ENCODE results near the gene NAA10.

Gene NAA10

GRCh38 chrX:153884590-153884989 lies 50.2 kb downstream of the NAA10 start:
- no peak for DNase-seq (ENCODE audit: low read depth)

GRCh38 chrX:153884136-153884535 lies 50.7 kb downstream of the NAA10 start:
- DNase-seq (ENCODE audit: low read depth) = no peak

DNA sequence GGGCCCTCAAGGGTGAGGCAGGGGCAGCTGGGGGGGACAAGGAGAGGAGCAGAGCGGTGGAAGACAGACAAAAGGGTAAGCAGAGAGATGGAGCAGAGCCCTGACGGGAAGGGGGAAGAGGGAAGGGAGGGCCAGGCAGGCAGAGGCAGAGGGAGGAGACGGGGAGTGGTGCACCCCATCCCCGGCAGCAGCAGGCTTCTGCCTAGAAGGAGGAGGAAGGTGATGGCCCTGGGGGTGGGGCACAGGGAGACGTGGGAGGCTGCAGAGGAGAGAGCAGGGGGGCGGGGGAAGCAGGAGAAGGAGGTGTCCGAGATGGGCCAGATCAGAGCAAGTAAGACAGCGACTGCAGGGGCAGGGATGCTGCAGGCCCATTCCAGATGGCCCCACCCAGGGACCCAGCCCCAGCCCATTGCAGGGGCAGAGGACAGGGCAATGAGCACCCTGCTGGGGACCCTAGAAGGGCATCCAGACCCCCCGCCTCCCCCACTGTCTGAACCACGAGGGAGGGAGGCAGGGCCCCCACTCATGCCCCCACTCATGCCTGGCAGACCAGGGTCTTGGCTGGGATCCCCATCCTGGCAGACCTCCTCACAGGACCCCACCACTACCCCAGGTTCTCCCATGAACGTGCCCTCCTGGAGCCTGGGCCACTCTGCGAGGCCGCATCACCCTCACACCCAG lies 51.5 kb downstream of the NAA10 start:
- DNase-seq (ENCODE audit: low read depth) = no peak

- DNase-seq (ENCODE audit: low read depth) = no peak
Observed at GRCh38 chrX:153882557-153882956, 52.3 kb downstream of the NAA10 start.

- DNase-seq (ENCODE audit: low read depth) = no peak
Observed at GRCh38 chrX:153882086-153882498, 52.7 kb downstream of the NAA10 start.

GRCh38 chrX:153881281-153881680 lies 53.6 kb downstream of the NAA10 start:
- no peak for DNase-seq (ENCODE audit: low read depth)

GRCh38 chrX:153880440-153880815 lies 54.4 kb downstream of the NAA10 start:
- DNase-seq (ENCODE audit: low read depth) = no peak

GRCh38 chrX:153879741-153880439 lies 54.9 kb downstream of the NAA10 start:
- DNase-seq (ENCODE audit: low read depth) = no peak

Measured in fibroblast of gingiva (primary cell).